Thyroid gland (tissue), 4 donors: ENCODE measurements around the gene DIS3L2. TPM values are rescaled to one million over a fixed set of nuclear protein-coding genes. Genes with fewer than 3 reads are reported as not detected.

Source experiments
- DNase-seq, 2 donors: peaks; one replicate each; pipeline ENCODE4 v3.0.0-alpha.2; 2019
- H3K27ac ChIP-seq, 3 donors: fragments of 200-600 bp; sonication (generic); 1 replicate in 2 of 3; 2 replicates in 1 of 3; pipeline ENCODE4 v1.5.1; 2016 to 2019; ENCODE audit warnings: mild to moderate bottlenecking in 1 of 3, moderate library complexity in 1 of 3
- H3K27me3 ChIP-seq: fragments of 200-600 bp; sonication (generic); one replicate; pipeline ENCODE4 v1.5.1; 2019
- H3K36me3 ChIP-seq, 2 donors: fragments of 200-600 bp; sonication (generic); one replicate each; pipeline ENCODE4 v1.5.1; 2016 to 2019
- H3K4me1 ChIP-seq, 2 donors: fragments of 200-600 bp; sonication (generic); one replicate each; pipeline ENCODE4 v1.5.1; 2017 to 2019
- H3K4me3 ChIP-seq, 3 donors: fragments of 200-600 bp; sonication (generic); replicated peaks in 1 of 3; 1 replicate in 2 of 3; 2 replicates in 1 of 3; pipeline ENCODE4 v1.5.1; 2016; ENCODE audit warnings: mild to moderate bottlenecking in 1 of 3
- H3K9me3 ChIP-seq: fragments of 200-600 bp; sonication (generic); one replicate; pipeline ENCODE4 v1.5.1; 2017
- CTCF ChIP-seq, 6 experiments: fragments of 200-600 bp in 3 of 6; fragments of 450-650 bp in 3 of 6; sonication (generic) in 3 of 6; IDR thresholded peaks; one replicate each; pipeline ENCODE4 v1.5.1; 2016 to 2019; ENCODE audit warnings: antibody characterized with exemption in 6 of 6, mild to moderate bottlenecking in 2 of 6, inconsistent platforms in 1 of 6, moderate library complexity in 1 of 6
- POLR2A ChIP-seq, 2 donors: fragments of 450-650 bp; IDR thresholded peaks; one replicate each; pipeline ENCODE4 v1.6.1; 2017; ENCODE audit warnings: antibody characterized with exemption in 2 of 2, mild to moderate bottlenecking in 2 of 2, moderate library complexity in 1 of 2
- WGBS, 2 donors: methylation state at CpG; one replicate each; pipeline ENCODE4 v1.1.5; 2017; 5-methylcytosine and 5-hydroxymethylcytosine counted together
- intact Hi-C: fragments of 100-400 bp; cut with DNase I; formaldehyde crosslinking; loops from one replicate; pipeline ENCODE4 v1.15.1; 2023
- total RNA-seq, 4 donors: library from RNA; depleted of rRNA; stranded (reverse); fragments of >200 nt; gene quantifications; one replicate each; pipeline ENCODE4 v1.2.3, GENCODE V29; 2016

DIS3L2 gene
- total RNA-seq, 4 donors from 2014 or later, result 42.2 to 68.7 (median 50.3) TPM

- TF ChIP-seq CTCF (IDR thresholded peaks at IDR 0.05) (no peak), POLR2A (IDR thresholded peaks at IDR 0.05) (no peak)
- H3K27ac ChIP-seq, result no peak overlapping the region
- no peak overlapping the region for H3K4me3 ChIP-seq
- H3K9me3 ChIP-seq, result no peaks in the 10 kb centered on the region
- DNase-seq, result no peak
- H3K4me1 ChIP-seq, result peaks cover 20% of the 10 kb centered on the region in 2 donors
- H3K36me3 ChIP-seq, result no peaks in the 10 kb centered on the region
- intact Hi-C loops, result no loop called here
- WGBS, 2 donors, result 26 to 28% methylated on average over 1 of the region's 1 CpG
- no peaks in the 10 kb centered on the region for H3K27me3 ChIP-seq
These were observed 3.6 kb downstream of the DIS3L2 start for GRCh38 chr2:231965102-231965501.

- DNase-seq, result no peak
- Histone ChIP-seq H3K4me3 (no peak overlapping the region), H3K27me3 (no peaks in the 10 kb centered on the region), H3K36me3 (no peaks in the 10 kb centered on the region), H3K9me3 (no peaks in the 10 kb centered on the region), H3K4me1 (peaks cover 12 to 15% of the 10 kb centered on the region in 2 donors), H3K27ac (no peak overlapping the region)
- no peak for TF ChIP-seq CTCF (IDR thresholded peaks at IDR 0.05)
- no peak for TF ChIP-seq POLR2A (IDR thresholded peaks at IDR 0.05)
- intact Hi-C loops, result no loop called here
- 73 to 74% methylated on average over 4 of the region's 4 CpGs for WGBS, 2 donors
These were observed 5.4 kb downstream of the DIS3L2 start for GRCh38 chr2:231966886-231967285.

GRCh38 chr2:231968820-231969219 is 7.3 kb downstream of the DIS3L2 start:
- no peak for TF ChIP-seq POLR2A (IDR thresholded peaks at IDR 0.05)
- no peak for TF ChIP-seq CTCF (IDR thresholded peaks at IDR 0.05)
- H3K9me3 ChIP-seq, result no peaks in the 10 kb centered on the region
- no peaks in the 10 kb centered on the region for H3K27me3 ChIP-seq
- intact Hi-C loops, result no loop called here
- peaks cover 0 to 4% of the 10 kb centered on the region in 2 donors for H3K4me1 ChIP-seq
- H3K36me3 ChIP-seq, result no peaks in the 10 kb centered on the region
- no peak overlapping the region for H3K4me3 ChIP-seq
- H3K27ac ChIP-seq, result no peak overlapping the region
- DNase-seq, result no peak
- 96 to 97% methylated on average over 6 of the region's 6 CpGs for WGBS, 2 donors

GRCh38 chr2:231970461-231970860 is 8.9 kb downstream of the DIS3L2 start:
- Histone ChIP-seq H3K4me1 (no peaks in the 10 kb centered on the region), H3K27ac (no peak overlapping the region), H3K4me3 (no peak overlapping the region), H3K9me3 (no peaks in the 10 kb centered on the region), H3K27me3 (no peaks in the 10 kb centered on the region), H3K36me3 (no peaks in the 10 kb centered on the region)
- intact Hi-C loops, result no loop called here
- TF ChIP-seq POLR2A (IDR thresholded peaks at IDR 0.05) (no peak), CTCF (IDR thresholded peaks at IDR 0.05) (no peak)
- no peak for DNase-seq
- 92 to 96% methylated on average over 3 of the region's 3 CpGs for WGBS, 2 donors

GRCh38 chr2:231975001-231975400 is 13.5 kb downstream of the DIS3L2 start:
- 94 to 95% methylated on average over 2 of the region's 2 CpGs for WGBS, 2 donors
- TF ChIP-seq POLR2A (IDR thresholded peaks at IDR 0.05) (no peak), CTCF (IDR thresholded peaks at IDR 0.05) (no peak)
- intact Hi-C loops, result no loop called here
- Histone ChIP-seq H3K4me3 (no peak overlapping the region), H3K36me3 (no peaks in the 10 kb centered on the region), H3K4me1 (no peaks in the 10 kb centered on the region), H3K9me3 (no peaks in the 10 kb centered on the region), H3K27ac (no peak overlapping the region), H3K27me3 (no peaks in the 10 kb centered on the region)
- DNase-seq, result no peak
